Measurements from ENCODE around the gene TESK1. TPM values are rescaled to one million over a fixed set of nuclear protein-coding genes. Genes with fewer than 3 reads are reported as not detected.

The TESK1 gene
- total RNA-seq, 1 donor from 2014 or later: 5.2 TPM

DNA sequence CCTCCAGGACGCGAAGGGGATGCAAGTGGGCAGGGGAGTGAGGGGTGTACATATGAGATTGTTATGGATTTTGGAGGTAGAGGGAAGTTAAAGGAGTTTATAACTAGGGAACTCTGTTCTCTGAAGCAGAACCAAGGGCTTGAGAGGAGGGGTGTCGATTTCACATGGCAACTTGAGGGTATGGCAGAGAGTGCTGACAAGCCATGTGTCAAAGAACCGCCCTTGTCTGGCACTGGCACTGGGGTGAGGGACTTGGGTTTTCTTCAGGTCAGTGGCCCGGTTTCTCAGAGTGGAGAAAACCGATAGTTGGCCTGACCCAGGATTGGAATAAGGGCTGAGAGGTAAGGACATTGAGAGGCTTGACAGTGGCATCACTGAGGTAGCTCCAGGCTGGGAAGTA, 47.7 kb upstream of the TESK1 start:
- no peak overlapping the region for H3K4me3 Mint-ChIP-seq
- no peaks in the 10 kb centered on the region for H3K9me3 Mint-ChIP-seq
- Histone ChIP-seq H3K4me1 (peaks cover 6% of the 10 kb centered on the region), H3K9me3 (ENCODE audit: low read depth) (no peaks in the 10 kb centered on the region), H3K79me2 (ENCODE audit: low read depth) (no peaks in the 10 kb centered on the region), H3K27me3 (no peaks in the 10 kb centered on the region), H3K36me3 (no peaks in the 10 kb centered on the region), H3K27ac (no peak overlapping the region), H3K4me3 (no peak overlapping the region), H3K4me2 (no peak overlapping the region), H2AFZ (replicated peaks) (no peak overlapping the region), H4K20me1 (ENCODE audit: low read depth) (no peaks in the 10 kb centered on the region), H3F3A (ENCODE audit: low read depth) (no peaks in the 10 kb centered on the region), H3K9ac (no peak overlapping the region)
- TF ChIP-seq EZH2 (IDR thresholded peaks at IDR 0.05) (no peak), EZH2phosphoT487 (IDR thresholded peaks at IDR 0.05) (no peak)
- TF ChIP-seq, protein P1, sequence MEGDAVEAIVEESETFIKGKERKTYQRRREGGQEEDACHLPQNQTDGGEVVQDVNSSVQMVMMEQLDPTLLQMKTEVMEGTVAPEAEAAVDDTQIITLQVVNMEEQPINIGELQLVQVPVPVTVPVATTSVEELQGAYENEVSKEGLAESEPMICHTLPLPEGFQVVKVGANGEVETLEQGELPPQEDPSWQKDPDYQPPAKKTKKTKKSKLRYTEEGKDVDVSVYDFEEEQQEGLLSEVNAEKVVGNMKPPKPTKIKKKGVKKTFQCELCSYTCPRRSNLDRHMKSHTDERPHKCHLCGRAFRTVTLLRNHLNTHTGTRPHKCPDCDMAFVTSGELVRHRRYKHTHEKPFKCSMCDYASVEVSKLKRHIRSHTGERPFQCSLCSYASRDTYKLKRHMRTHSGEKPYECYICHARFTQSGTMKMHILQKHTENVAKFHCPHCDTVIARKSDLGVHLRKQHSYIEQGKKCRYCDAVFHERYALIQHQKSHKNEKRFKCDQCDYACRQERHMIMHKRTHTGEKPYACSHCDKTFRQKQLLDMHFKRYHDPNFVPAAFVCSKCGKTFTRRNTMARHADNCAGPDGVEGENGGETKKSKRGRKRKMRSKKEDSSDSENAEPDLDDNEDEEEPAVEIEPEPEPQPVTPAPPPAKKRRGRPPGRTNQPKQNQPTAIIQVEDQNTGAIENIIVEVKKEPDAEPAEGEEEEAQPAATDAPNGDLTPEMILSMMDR (IDR thresholded peaks at IDR 0.05): no peak
- no peak overlapping the region for H3K27ac Mint-ChIP-seq
- peaks cover 3% of the 10 kb centered on the region for H3K4me1 Mint-ChIP-seq
- no peak for DNase-seq (ENCODE audit: low spot score)
- peaks cover 8% of the 10 kb centered on the region for H3K36me3 Mint-ChIP-seq
- H3K27me3 Mint-ChIP-seq (ENCODE audit: insufficient read depth, low read depth): peaks cover 4% of the 10 kb centered on the region

DNA sequence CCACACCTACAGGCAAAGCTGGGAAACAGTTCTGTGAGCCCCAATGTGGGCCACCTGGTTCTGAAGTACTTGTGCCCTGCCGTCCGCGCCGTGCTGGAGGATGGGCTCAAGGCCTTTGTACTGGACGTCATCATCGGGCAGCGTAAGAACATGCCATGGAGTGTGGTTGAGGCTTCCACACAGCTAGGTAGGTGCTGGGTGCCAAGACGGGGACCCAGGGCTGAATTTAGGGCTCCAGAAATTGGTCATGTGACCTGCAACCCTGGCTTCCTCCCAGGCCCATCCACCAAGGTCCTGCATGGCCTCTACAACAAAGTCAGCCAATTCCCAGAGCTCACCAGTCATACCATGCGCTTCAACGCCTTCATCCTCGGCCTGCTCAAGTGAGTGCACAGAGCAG, 46.9 kb upstream of the TESK1 start:
- Mint-ChIP-seq H3K27me3 (ENCODE audit: insufficient read depth, low read depth) (peaks cover 4% of the 10 kb centered on the region), H3K27ac (no peak overlapping the region), H3K4me3 (no peak overlapping the region), H3K9me3 (no peaks in the 10 kb centered on the region), H3K36me3 (peaks cover 8% of the 10 kb centered on the region), H3K4me1 (peaks cover 3% of the 10 kb centered on the region)
- Histone ChIP-seq H3K36me3 (no peaks in the 10 kb centered on the region), H3K4me1 (peaks cover 6% of the 10 kb centered on the region), H2AFZ (replicated peaks) (no peak overlapping the region), H3K27ac (no peak overlapping the region), H3K9ac (no peak overlapping the region), H3K4me3 (no peak overlapping the region), H4K20me1 (ENCODE audit: low read depth) (no peaks in the 10 kb centered on the region), H3K9me3 (ENCODE audit: low read depth) (no peaks in the 10 kb centered on the region), H3K27me3 (no peaks in the 10 kb centered on the region), H3K4me2 (no peak overlapping the region), H3K79me2 (ENCODE audit: low read depth) (no peaks in the 10 kb centered on the region), H3F3A (ENCODE audit: low read depth) (no peaks in the 10 kb centered on the region)
- TF ChIP-seq EZH2phosphoT487 (IDR thresholded peaks at IDR 0.05) (no peak), EZH2 (IDR thresholded peaks at IDR 0.05) (no peak)
- TF ChIP-seq, protein P1 (IDR thresholded peaks at IDR 0.05): no peak
- no peak for DNase-seq (ENCODE audit: low spot score)

DNA sequence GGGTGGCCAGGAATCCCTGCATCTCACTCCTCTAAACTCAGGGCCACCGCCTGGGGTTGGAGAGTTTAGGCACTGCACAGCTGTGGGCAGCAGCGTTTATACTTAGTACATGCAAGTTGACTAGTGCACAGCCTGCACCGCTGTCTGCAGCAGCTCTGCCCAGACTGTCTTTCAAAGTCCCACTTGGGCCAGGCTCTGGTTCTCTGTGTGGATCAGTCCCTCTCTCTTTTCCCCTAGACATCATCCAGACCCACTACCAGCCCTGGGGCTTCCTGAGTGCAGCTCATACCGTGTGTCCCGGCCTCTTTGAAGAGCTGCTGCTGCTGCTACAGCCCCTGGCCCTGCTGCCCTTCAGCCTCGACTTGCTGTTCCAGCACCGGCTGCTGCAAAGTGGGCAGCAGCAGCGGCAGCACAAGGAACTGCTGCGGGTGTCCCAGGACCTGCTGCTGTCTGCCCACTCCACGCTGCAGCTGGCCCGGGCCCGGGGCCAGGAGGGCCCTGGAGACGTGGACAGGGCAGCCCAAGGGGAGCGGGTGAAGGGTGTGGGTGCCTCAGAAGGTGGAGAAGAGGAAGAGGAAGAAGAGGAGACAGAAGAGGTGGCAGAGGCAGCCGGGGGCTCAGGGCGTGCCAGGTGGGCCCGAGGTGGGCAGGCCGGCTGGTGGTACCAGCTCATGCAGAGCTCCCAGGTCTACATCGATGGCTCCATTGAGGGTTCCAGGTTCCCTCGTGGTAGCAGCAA, 45.1 kb upstream of the TESK1 start:
- H3K4me3 ChIP-seq: no peak overlapping the region

More for the DNA sequence above, 45.1 kb upstream of the TESK1 start:
- TF ChIP-seq, protein P1 (IDR thresholded peaks at IDR 0.05): no peak
- TF ChIP-seq EZH2phosphoT487 (IDR thresholded peaks at IDR 0.05): no peak
- TF ChIP-seq EZH2 (IDR thresholded peaks at IDR 0.05): no peak
- H3K27ac Mint-ChIP-seq: no peak overlapping the region
- Histone ChIP-seq H3K27me3 (no peaks in the 10 kb centered on the region), H3K79me2 (ENCODE audit: low read depth) (no peaks in the 10 kb centered on the region), H3K36me3 (no peaks in the 10 kb centered on the region), H2AFZ (replicated peaks) (no peak overlapping the region), H4K20me1 (ENCODE audit: low read depth) (no peaks in the 10 kb centered on the region), H3K4me2 (no peak overlapping the region), H3K9me3 (ENCODE audit: low read depth) (no peaks in the 10 kb centered on the region), H3F3A (ENCODE audit: low read depth) (no peaks in the 10 kb centered on the region), H3K27ac (no peak overlapping the region), H3K9ac (no peak overlapping the region), H3K4me1 (peaks cover 10% of the 10 kb centered on the region)
- H3K4me3 Mint-ChIP-seq: no peak overlapping the region
- peaks cover 13% of the 10 kb centered on the region for H3K4me1 Mint-ChIP-seq
- H3K9me3 Mint-ChIP-seq: no peaks in the 10 kb centered on the region
- peaks cover 8% of the 10 kb centered on the region for H3K36me3 Mint-ChIP-seq
- DNase-seq (ENCODE audit: low spot score): no peak
- peaks cover 4% of the 10 kb centered on the region for H3K27me3 Mint-ChIP-seq (ENCODE audit: insufficient read depth, low read depth)

Measured in neural progenitor cell (in vitro differentiated cells).